ENCODE measurements around the gene RIPK4. TPM values are rescaled to one million over a fixed set of nuclear protein-coding genes. Genes with fewer than 3 reads are reported as not detected.
"Not testable (repeated sequence)": the region's sequence is repeated elsewhere in the genome, so short reads cannot be mapped to it uniquely, and the experiment has no call there.

The RIPK4 gene
- total and polyA plus RNA-seq, 2 donors from 2014 or later, result 11.6 to 32.6 TPM

DNA sequence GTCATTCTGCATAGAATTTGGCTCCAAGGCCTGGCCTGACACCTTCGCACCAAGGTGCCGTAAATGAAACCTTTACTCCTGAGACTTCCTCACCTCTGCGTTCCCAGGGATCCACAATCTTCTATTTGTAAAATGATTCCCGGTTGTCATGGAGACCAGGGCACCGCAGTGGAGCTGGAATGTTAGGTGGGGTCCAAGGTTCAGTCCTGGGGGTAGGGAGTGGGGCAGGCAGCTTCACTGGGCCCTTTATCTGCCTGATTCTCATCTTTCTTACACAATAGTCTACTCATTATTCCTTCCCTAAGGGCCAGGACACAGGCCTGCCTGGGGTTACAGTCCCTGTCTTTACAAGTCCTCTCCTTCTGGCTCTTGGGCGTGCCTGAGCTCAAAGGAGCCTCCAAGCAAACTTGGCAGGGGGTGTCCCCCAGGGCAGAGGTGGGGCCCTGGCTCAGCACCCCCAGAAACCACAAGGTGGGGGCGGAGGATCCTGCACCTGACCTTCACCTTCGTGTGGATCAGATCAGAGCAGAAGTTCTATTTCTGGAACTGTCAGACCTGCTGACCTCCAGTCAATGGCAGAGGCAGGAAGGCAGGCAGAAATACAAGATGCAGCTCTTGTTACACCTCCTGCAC, 51.1 kb downstream of the RIPK4 start:
- H3K27me3 ChIP-seq (ENCODE audit: control insufficient read depth, insufficient read depth, low read length), result no peaks in the 10 kb centered on the region
- DNase-seq (peak in 4 of 5 donors; percentile 77 to 88 (median 81)), FAIRE-seq (no peak)
- H3K9ac ChIP-seq (ENCODE audit: low read length in 3 of 3), result no peak overlapping the region
- H3K9me3 ChIP-seq (ENCODE audit: control insufficient read depth in 2 of 3, insufficient read depth in 1 of 3, low read length in 3 of 3), result no peaks in the 10 kb centered on the region
- H3K4me3 ChIP-seq (ENCODE audit: low read length in 3 of 3), result no peak overlapping the region
- peak overlapping the region in 1 of 2 donors; percentile 80 for H3K27ac ChIP-seq (ENCODE audit: low read depth in 2 of 2, low read length in 2 of 2)
- peaks cover 0 to 13% (median 9%) of the 10 kb centered on the region in 3 donors for H3K4me1 ChIP-seq (ENCODE audit: control insufficient read depth in 2 of 3, insufficient read depth in 2 of 3, low read depth in 1 of 3, low read length in 3 of 3)
- TF ChIP-seq, protein P1, sequence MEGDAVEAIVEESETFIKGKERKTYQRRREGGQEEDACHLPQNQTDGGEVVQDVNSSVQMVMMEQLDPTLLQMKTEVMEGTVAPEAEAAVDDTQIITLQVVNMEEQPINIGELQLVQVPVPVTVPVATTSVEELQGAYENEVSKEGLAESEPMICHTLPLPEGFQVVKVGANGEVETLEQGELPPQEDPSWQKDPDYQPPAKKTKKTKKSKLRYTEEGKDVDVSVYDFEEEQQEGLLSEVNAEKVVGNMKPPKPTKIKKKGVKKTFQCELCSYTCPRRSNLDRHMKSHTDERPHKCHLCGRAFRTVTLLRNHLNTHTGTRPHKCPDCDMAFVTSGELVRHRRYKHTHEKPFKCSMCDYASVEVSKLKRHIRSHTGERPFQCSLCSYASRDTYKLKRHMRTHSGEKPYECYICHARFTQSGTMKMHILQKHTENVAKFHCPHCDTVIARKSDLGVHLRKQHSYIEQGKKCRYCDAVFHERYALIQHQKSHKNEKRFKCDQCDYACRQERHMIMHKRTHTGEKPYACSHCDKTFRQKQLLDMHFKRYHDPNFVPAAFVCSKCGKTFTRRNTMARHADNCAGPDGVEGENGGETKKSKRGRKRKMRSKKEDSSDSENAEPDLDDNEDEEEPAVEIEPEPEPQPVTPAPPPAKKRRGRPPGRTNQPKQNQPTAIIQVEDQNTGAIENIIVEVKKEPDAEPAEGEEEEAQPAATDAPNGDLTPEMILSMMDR (IDR thresholded peaks at IDR 0.05; ENCODE audit: borderline replicate concordance, extremely low read depth, insufficient read depth), result no peak
- no peaks in the 10 kb centered on the region for H3K36me3 ChIP-seq (ENCODE audit: control insufficient read depth in 2 of 3, insufficient read depth in 3 of 3, low read length in 3 of 3)
- intact Hi-C loops (cut with DNase I), result no loop called here

DNA sequence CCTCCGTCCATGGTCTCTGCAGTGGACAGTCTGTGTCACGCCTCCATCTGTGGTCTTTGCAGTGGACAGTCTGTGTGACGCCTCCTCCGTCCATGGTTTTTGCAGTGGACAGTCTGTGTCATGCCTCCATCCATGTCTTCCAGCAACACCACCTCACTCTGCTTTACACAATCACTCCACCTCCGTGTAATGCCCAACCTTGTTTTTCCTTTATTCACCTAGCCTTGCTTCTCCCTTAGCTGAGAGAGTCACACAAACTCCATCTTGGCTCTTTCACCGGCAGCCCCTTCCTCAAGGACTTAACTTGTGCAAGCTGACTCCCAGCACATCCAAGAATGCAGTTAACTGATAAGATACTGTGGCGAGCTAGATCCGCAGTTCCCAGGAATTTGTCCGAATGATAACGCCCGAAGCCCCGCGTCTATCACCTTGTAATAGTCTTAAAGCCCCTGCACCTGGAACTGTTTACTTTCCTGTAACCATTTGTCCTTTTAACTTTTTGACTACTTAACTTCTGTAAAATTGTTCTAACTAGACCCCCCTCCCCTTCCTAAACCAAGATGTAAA, 52.5 kb downstream of the RIPK4 start:
- Histone ChIP-seq H3K27ac (ENCODE audit: low read depth in 2 of 2, low read length in 2 of 2) (peak overlapping the region in 1 of 2 donors; percentile 78), H3K9ac (ENCODE audit: low read length in 3 of 3) (peak overlapping the region in 1 of 3 donors; percentile 26), H3K4me1 (ENCODE audit: control insufficient read depth in 2 of 3, insufficient read depth in 2 of 3, low read depth in 1 of 3, low read length in 3 of 3) (peaks cover 0 to 13% (median 9%) of the 10 kb centered on the region in 3 donors)
- H3K4me3 ChIP-seq (ENCODE audit: low read length in 3 of 3); H3K36me3 ChIP-seq (ENCODE audit: control insufficient read depth in 2 of 3, insufficient read depth in 3 of 3, low read length in 3 of 3); DNase-seq; H3K9me3 ChIP-seq (ENCODE audit: control insufficient read depth in 2 of 3, insufficient read depth in 1 of 3, low read length in 3 of 3); FAIRE-seq; H3K27me3 ChIP-seq (ENCODE audit: control insufficient read depth, insufficient read depth, low read length); intact Hi-C loops (cut with DNase I): not testable (repeated sequence)

DNA sequence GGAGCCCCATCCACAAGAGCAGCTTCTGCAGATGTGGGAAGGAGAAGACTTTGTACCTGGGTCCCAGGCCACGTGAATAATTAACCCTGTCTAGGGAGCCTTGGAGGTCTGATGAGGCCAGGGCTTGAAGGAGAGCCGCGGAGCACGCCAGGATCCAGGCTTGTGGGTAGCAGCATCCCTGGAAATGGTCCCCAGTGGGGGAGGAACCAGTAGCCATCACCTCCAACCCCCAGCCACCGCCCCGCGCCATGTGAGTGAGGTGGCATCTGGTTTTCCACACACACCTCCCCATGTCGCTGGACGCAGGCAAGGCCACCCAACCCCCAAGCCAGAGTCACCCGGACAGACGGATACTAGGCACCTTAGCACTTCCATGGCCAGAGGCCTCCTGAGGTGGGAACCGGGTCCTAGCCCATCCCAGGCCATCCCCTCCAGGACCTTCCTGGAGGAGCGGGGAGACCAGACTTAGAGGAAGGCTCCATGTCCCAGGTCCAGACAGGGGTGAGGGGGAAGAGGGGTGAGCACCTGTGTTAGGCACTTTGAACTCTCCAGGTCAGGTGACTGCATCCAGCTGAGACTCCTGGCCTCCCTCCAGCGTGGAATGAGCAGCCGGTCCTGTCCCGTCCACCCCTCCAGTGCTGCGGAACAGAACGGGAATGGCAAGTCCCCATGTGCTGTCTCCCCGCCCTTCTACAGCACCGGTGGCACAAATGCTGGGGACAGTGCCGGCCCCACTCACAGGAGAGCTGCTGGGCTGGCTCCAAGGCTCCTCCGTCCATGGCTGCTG, 53.2 kb downstream of the RIPK4 start:
- FAIRE-seq, result no peak
- TF ChIP-seq, protein P1 (IDR thresholded peaks at IDR 0.05; ENCODE audit: borderline replicate concordance, extremely low read depth, insufficient read depth), result no peak
- peak overlapping the region in 1 of 3 donors; percentile 26 for H3K9ac ChIP-seq (ENCODE audit: low read length in 3 of 3)
- peak in 3 of 5 donors; percentile 27 to 65 (median 45) for DNase-seq
- peaks cover 0 to 13% (median 9%) of the 10 kb centered on the region in 3 donors for H3K4me1 ChIP-seq (ENCODE audit: control insufficient read depth in 2 of 3, insufficient read depth in 2 of 3, low read depth in 1 of 3, low read length in 3 of 3)
- intact Hi-C loops (cut with DNase I), result no loop called here
- H3K4me3 ChIP-seq (ENCODE audit: low read length in 3 of 3), result no peak overlapping the region
- H3K27me3 ChIP-seq (ENCODE audit: control insufficient read depth, insufficient read depth, low read length), result no peaks in the 10 kb centered on the region
- peak overlapping the region in 1 of 2 donors; percentile 78 for H3K27ac ChIP-seq (ENCODE audit: low read depth in 2 of 2, low read length in 2 of 2)
- H3K9me3 ChIP-seq (ENCODE audit: control insufficient read depth in 2 of 3, insufficient read depth in 1 of 3, low read length in 3 of 3), result no peaks in the 10 kb centered on the region
- no peaks in the 10 kb centered on the region for H3K36me3 ChIP-seq (ENCODE audit: control insufficient read depth in 2 of 3, insufficient read depth in 3 of 3, low read length in 3 of 3)

DNA sequence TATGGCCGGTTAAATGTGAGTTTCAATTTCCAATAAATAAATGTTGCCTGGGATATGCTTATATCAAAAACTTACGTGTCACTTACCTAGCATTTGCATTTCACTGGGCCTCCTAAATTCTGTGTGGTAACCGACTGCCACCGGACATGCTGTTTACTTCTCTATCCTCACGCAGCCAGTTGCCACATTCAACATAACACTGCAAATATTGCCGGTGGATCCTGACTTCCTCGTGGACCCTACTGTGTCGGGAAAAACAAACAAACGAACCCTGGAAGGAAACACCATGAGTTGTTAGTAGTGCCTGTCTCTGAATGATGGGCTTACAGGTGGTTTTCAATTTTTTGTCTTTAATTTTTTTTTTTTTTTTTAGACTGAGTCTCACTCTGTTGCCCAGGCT, 54.1 kb downstream of the RIPK4 start:
- intact Hi-C loops (cut with DNase I), result no loop called here
- H3K27ac ChIP-seq (ENCODE audit: low read depth in 2 of 2, low read length in 2 of 2), result no peak overlapping the region
- no peaks in the 10 kb centered on the region for H3K36me3 ChIP-seq (ENCODE audit: control insufficient read depth in 2 of 3, insufficient read depth in 3 of 3, low read length in 3 of 3)
- TF ChIP-seq, protein P1 (IDR thresholded peaks at IDR 0.05; ENCODE audit: borderline replicate concordance, extremely low read depth, insufficient read depth), result no peak
- H3K9ac ChIP-seq (ENCODE audit: low read length in 3 of 3), result no peak overlapping the region
- H3K4me1 ChIP-seq (ENCODE audit: control insufficient read depth in 2 of 3, insufficient read depth in 2 of 3, low read depth in 1 of 3, low read length in 3 of 3), result peaks cover 0 to 13% (median 9%) of the 10 kb centered on the region in 3 donors
- DNase-seq (no peak), FAIRE-seq (no peak)
- H3K4me3 ChIP-seq (ENCODE audit: low read length in 3 of 3), result no peak overlapping the region
- H3K9me3 ChIP-seq (ENCODE audit: control insufficient read depth in 2 of 3, insufficient read depth in 1 of 3, low read length in 3 of 3), result no peaks in the 10 kb centered on the region
- H3K27me3 ChIP-seq (ENCODE audit: control insufficient read depth, insufficient read depth, low read length), result no peaks in the 10 kb centered on the region
